Measurements from ENCODE around the gene FAM193A.

Gene FAM193A

GRCh38 chr4:2697995-2698414, 161.6 kb downstream of the FAM193A start:
- FAIRE-seq (no peak), DNase-seq (ENCODE audit: insufficient read length, low spot score) (no peak)
- TF ChIP-seq CTCF (IDR thresholded peaks at IDR 0.05; ENCODE audit: insufficient read depth, missing control alignments), result no peak

GRCh38 chr4:2698504-2698903, 162.1 kb downstream of the FAM193A start:
- FAIRE-seq (no peak), DNase-seq (ENCODE audit: insufficient read length, low spot score) (no peak)
- TF ChIP-seq CTCF (IDR thresholded peaks at IDR 0.05; ENCODE audit: insufficient read depth, missing control alignments), result no peak

- FAIRE-seq (no peak), DNase-seq (ENCODE audit: insufficient read length, low spot score) (no peak)
- no peak for TF ChIP-seq CTCF (IDR thresholded peaks at IDR 0.05; ENCODE audit: insufficient read depth, missing control alignments)
Measured at GRCh38 chr4:2698951-2699505, 162.6 kb downstream of the FAM193A start.

GRCh38 chr4:2699534-2699933, 163.1 kb downstream of the FAM193A start:
- FAIRE-seq, result no peak
- no peak for TF ChIP-seq CTCF (IDR thresholded peaks at IDR 0.05; ENCODE audit: insufficient read depth, missing control alignments)
- no peak for DNase-seq (ENCODE audit: insufficient read length, low spot score)

- FAIRE-seq (no peak), DNase-seq (ENCODE audit: insufficient read length, low spot score) (no peak)
- no peak for TF ChIP-seq CTCF (IDR thresholded peaks at IDR 0.05; ENCODE audit: insufficient read depth, missing control alignments)
Measured at GRCh38 chr4:2700031-2700430, 163.6 kb downstream of the FAM193A start.

GRCh38 chr4:2702361-2702760, 165.9 kb downstream of the FAM193A start:
- TF ChIP-seq CTCF (IDR thresholded peaks at IDR 0.05; ENCODE audit: insufficient read depth, missing control alignments), result no peak
- no peak for DNase-seq (ENCODE audit: insufficient read length, low spot score)
- FAIRE-seq, result no peak

- no peak for TF ChIP-seq CTCF (IDR thresholded peaks at IDR 0.05; ENCODE audit: insufficient read depth, missing control alignments)
- no peak for FAIRE-seq
- DNase-seq (ENCODE audit: insufficient read length, low spot score), result no peak
Measured at GRCh38 chr4:2702770-2703169, 166.3 kb downstream of the FAM193A start.

Measured in D721Med (cell line).